Vagina (tissue), 2 donors: ENCODE data around the gene RNF141. TPM values are rescaled to one million over a fixed set of nuclear protein-coding genes. Genes with fewer than 3 reads are reported as not detected.

ENCODE experiments used
- DNase-seq, 2 donors: peaks; one replicate each; pipeline ENCODE4 v3.0.0-alpha.2; 2017; ENCODE audit errors: extremely low spot score in 2 of 2
- H3K27ac ChIP-seq: fragments of 200-600 bp; sonication (generic); one replicate; pipeline ENCODE4 v1.5.1; 2019
- H3K27me3 ChIP-seq: fragments of 200-600 bp; sonication (generic); one replicate; pipeline ENCODE4 v1.5.1; 2019
- H3K36me3 ChIP-seq, 2 donors: fragments of 200-600 bp; sonication (generic); one replicate each; pipeline ENCODE4 v1.5.1; 2017 to 2019
- H3K4me1 ChIP-seq: fragments of 200-600 bp; sonication (generic); one replicate; pipeline ENCODE4 v1.5.1; 2019
- H3K4me3 ChIP-seq, 2 donors: fragments of 200-600 bp; sonication (generic); 1 replicate in 1 of 2; 2 replicates in 1 of 2; pipeline ENCODE4 v1.5.1; 2016 to 2019
- H3K9me3 ChIP-seq: fragments of 200-600 bp; sonication (generic); one replicate; pipeline ENCODE4 v1.5.1; 2019
- POLR2A ChIP-seq, 2 donors: fragments of 450-650 bp; IDR thresholded peaks; one replicate each; pipeline ENCODE4 v1.6.1; 2017; ENCODE audit warnings: antibody characterized with exemption in 2 of 2, mild to moderate bottlenecking in 2 of 2, moderate library complexity in 2 of 2
- POLR2AphosphoS5 ChIP-seq, 2 donors: sonication (generic); formaldehyde crosslinking; IDR thresholded peaks; one replicate each; pipeline ENCODE4 v1.9.0; 2017; ENCODE audit warnings: antibody characterized with exemption in 2 of 2, mild to moderate bottlenecking in 2 of 2, low read depth in 1 of 2; ENCODE audit not compliant: insufficient read depth in 1 of 2
- intact Hi-C: fragments of 100-400 bp; cut with DNase I; formaldehyde crosslinking; loops from one replicate; pipeline ENCODE4 v1.15.1; 2023
- total RNA-seq: library from RNA; depleted of rRNA; stranded (reverse); fragments of >200 nt; gene quantifications from one replicate; pipeline ENCODE4 v1.2.3, GENCODE V29; 2016
- TF ChIP-seq, protein P1 (sequence below), 3 experiments: fragments of 450-650 bp in 2 of 3; fragments of 200-600 bp in 1 of 3; sonication (generic) in 1 of 3; IDR thresholded peaks; one replicate each; pipeline ENCODE4 v1.5.1; 2017 to 2019; ENCODE audit warnings: antibody characterized with exemption in 3 of 3, mild to moderate bottlenecking in 2 of 3, moderate library complexity in 2 of 3

The RNF141 gene
- total RNA-seq, 1 donor from 2014 or later: 19.2 TPM

DNA sequence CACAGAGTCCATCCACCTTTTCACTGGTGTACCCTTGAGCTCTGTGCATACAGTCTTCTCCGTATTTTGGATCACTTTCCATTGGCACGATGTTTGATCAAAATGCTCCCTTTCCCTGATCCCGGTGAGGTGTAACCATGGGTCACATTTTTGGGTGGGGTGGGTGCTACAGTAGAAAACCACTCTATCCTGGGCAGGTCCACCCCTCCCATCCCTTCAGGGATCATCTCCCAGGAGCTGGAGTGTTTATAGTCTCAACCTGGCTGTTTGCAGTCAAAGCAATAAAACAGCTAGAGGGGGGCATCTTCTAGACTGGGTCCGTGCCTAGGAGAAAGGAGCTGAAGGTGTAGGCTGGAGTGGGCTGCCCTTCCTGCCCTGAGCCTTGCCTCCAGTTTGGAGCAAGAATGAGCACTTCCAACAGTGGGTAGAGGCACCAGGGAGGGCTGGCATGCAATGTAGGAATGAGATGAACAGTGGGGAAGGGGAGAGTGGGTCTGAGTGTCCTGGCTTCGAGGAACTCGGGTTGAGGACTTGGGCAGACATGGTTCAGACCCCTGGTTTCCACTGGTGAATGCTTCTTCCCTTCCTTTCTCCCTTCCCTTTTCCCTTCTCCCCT is 38.8 kb downstream of the RNF141 start:
- no peaks in the 10 kb centered on the region for H3K27me3 ChIP-seq
- H3K36me3 ChIP-seq: peaks cover 0 to 7% of the 10 kb centered on the region in 2 donors
- peak in 1 of 2 donors; percentile 58 for DNase-seq
- intact Hi-C loops: no loop called here
- no peak overlapping the region for H3K4me3 ChIP-seq
- H3K27ac ChIP-seq: no peak overlapping the region
- no peaks in the 10 kb centered on the region for H3K9me3 ChIP-seq
- TF ChIP-seq POLR2AphosphoS5 (IDR thresholded peaks at IDR 0.05; ENCODE audit: insufficient read depth in 1 of 2, low read depth in 1 of 2): no peak
- TF ChIP-seq, protein P1, sequence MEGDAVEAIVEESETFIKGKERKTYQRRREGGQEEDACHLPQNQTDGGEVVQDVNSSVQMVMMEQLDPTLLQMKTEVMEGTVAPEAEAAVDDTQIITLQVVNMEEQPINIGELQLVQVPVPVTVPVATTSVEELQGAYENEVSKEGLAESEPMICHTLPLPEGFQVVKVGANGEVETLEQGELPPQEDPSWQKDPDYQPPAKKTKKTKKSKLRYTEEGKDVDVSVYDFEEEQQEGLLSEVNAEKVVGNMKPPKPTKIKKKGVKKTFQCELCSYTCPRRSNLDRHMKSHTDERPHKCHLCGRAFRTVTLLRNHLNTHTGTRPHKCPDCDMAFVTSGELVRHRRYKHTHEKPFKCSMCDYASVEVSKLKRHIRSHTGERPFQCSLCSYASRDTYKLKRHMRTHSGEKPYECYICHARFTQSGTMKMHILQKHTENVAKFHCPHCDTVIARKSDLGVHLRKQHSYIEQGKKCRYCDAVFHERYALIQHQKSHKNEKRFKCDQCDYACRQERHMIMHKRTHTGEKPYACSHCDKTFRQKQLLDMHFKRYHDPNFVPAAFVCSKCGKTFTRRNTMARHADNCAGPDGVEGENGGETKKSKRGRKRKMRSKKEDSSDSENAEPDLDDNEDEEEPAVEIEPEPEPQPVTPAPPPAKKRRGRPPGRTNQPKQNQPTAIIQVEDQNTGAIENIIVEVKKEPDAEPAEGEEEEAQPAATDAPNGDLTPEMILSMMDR (IDR thresholded peaks at IDR 0.05): no peak
- TF ChIP-seq POLR2A (IDR thresholded peaks at IDR 0.05): no peak
- no peaks in the 10 kb centered on the region for H3K4me1 ChIP-seq

DNA sequence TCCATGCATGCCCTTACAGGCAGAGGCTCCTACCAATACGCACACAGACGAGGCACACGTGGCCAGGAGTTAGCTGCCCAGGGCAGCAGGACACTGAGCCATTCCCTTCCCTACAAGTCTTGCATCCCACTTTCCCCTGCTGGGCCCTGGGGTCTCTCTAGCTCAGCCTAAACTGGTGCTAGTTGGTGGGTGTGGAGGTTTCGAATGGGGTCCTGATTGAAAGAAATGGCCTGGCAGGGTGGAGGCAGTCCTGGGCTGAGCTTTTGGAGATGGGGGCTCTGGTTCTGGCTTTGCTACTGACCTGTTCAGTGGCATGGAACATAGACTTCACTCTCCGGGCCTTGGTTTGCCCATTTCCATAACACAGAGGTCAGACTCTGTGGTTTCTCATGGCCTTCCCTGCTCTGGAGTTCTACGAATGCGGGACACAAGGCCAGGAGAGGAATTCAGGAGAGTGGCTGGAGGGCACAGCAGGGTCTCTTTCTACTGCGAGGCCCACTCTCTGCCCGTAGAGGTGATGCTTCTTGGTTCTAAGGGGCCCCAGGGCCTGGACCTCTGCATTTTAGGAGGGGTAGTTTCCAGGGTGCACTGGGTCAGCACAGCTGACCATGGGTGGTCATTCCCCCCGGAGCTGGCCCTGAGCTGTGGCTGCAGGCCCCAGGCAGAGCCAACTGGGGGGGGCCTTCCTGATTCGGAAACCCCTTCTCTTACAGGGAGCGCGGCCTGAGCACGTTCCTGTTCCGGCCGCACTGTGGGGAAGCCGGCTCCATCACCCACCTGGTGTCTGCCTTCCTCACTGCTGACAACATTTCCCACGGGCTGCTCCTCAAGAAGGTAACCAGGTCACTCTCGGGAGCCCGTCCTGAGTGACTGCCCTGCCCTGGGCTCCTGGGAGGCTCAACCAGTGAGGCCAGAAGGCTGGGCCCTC is 40.0 kb downstream of the RNF141 start:
- Histone ChIP-seq H3K4me3 (no peak overlapping the region), H3K27ac (no peak overlapping the region), H3K27me3 (no peaks in the 10 kb centered on the region), H3K36me3 (peaks cover 0 to 18% of the 10 kb centered on the region in 2 donors), H3K9me3 (no peaks in the 10 kb centered on the region), H3K4me1 (no peaks in the 10 kb centered on the region)
- DNase-seq: peak in 1 of 2 donors; percentile 95
- intact Hi-C loops: no loop called here
- TF ChIP-seq, protein P1 (IDR thresholded peaks at IDR 0.05): no peak
- TF ChIP-seq POLR2A (IDR thresholded peaks at IDR 0.05) (no peak), POLR2AphosphoS5 (IDR thresholded peaks at IDR 0.05; ENCODE audit: insufficient read depth in 1 of 2, low read depth in 1 of 2) (no peak)

DNA sequence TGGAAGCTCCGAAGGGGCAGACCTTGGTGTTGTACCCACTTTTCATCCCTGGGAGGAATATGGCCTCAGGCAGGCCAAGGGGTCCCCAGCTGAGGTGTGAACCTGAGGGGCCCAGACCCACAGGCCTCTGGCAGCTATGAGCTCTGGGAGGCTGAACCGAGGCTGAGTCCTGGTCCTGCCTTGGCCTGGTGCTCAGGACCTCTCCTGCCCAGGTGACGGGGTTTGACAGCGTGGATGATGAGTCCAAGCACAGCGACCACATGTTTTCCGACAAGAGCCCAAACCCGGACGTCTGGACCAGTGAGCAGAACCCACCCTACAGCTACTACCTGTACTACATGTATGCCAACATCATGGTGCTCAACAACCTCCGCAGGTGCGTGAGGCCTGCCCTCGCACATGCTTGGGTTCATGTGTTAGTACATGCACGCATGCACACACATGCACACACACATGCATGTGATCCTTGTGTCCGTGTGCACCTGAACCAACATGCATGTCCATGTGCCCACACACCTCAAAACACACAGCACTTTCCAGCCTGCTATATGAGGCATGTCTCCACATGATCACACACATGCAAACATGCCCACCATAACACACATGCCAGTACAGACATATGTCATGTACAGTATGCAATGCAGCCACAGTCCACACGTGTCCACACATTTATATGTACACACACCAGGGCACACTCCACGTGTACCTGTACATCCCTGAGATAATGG is 40.9 kb downstream of the RNF141 start:
- TF ChIP-seq POLR2AphosphoS5 (IDR thresholded peaks at IDR 0.05; ENCODE audit: insufficient read depth in 1 of 2, low read depth in 1 of 2): no peak
- TF ChIP-seq, protein P1 (IDR thresholded peaks at IDR 0.05): no peak
- TF ChIP-seq POLR2A (IDR thresholded peaks at IDR 0.05): no peak

DNA sequence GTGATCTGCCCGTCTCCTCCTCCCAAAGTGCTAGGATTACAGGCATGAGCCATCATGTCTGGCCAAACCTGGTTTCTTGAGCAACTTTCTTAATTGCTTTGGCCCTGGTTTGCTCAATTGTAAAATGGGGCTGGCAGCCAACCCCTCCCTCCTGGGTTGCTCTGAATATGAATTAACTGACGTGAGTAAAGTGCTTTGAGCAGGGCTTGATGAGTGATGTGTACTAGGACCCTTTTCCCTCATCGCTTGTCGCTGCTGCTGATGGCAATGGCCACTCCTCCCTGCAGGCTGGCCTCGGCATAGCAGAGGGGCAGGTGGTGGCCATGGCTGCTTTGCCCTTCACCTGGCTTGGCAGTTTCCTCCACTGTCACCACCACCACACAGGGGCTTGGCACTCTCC is 41.5 kb downstream of the RNF141 start:
- intact Hi-C loops: no loop called here
- Histone ChIP-seq H3K4me1 (no peaks in the 10 kb centered on the region), H3K36me3 (peaks cover 0 to 25% of the 10 kb centered on the region in 2 donors), H3K27ac (no peak overlapping the region), H3K4me3 (no peak overlapping the region), H3K9me3 (no peaks in the 10 kb centered on the region), H3K27me3 (no peaks in the 10 kb centered on the region)
- TF ChIP-seq POLR2AphosphoS5 (IDR thresholded peaks at IDR 0.05; ENCODE audit: insufficient read depth in 1 of 2, low read depth in 1 of 2): peak in 1 of 2 donors; percentile 59
- TF ChIP-seq, protein P1 (IDR thresholded peaks at IDR 0.05): no peak
- peak in 1 of 2 donors; percentile 61 for DNase-seq

More for the DNA sequence above, 40.9 kb downstream of the RNF141 start:
- Histone ChIP-seq H3K4me1 (no peaks in the 10 kb centered on the region), H3K4me3 (no peak overlapping the region), H3K36me3 (peaks cover 0 to 23% of the 10 kb centered on the region in 2 donors), H3K27me3 (no peaks in the 10 kb centered on the region), H3K9me3 (no peaks in the 10 kb centered on the region), H3K27ac (no peak overlapping the region)
- peak in 1 of 2 donors; percentile 79 for DNase-seq
- intact Hi-C loops: no loop called here
